ENCODE results near the gene LGALS3BP. TPM values are rescaled to one million over a fixed set of nuclear protein-coding genes. Genes with fewer than 3 reads are reported as not detected.
A peak's percentile ranks its signal among the peaks of the same experiment; 100 is the strongest.

LGALS3BP gene
- total RNA-seq, 4 donors from 2014 or later, result 172 to 414 (median 262) TPM

DNA sequence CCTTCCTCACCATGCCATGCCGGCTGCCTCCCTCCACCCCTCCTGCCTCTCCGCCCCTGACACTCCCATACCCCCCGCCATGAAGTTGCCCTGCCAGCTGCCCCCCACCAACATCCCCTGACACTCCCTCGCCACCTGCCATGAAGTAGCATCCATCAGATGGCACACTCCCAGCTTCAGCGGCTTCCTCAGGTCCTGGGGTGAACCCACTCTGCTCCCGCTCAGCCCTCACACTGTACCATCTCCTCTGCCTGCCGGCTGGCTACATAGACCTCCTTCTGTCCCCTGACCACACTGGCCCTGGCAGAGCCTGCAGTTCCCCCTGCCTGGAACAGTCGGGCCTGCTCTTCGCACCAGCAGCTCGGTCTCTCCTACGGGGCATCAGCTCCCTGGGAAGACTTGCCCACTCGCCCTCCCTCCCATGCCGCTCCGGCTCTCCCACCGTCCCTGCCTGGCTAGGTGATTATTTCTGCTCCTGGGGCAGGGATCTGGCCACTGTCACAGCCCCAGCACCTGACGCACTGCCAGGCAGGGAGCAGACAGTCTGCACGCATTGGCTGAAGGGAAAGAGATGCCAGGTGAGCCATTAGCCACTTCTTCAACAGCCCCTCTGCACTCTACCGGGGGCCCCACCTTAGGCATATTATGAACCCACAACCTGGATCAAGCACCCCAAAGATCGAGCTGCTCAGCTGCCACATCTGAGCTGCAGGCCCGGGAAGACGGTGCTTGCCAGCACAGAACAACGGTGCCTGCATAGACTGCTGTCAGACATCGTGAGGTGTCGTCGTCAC, 20.9 kb upstream of the LGALS3BP start:
- 93 to 94% methylated on average over 22 to 23 of the region's 25 CpGs for WGBS, 2 donors
- no peaks in the 10 kb centered on the region for H3K9me3 ChIP-seq
- H3K27me3 ChIP-seq, result no peaks in the 10 kb centered on the region
- DNase-seq, result no peak
- no peak overlapping the region for H3K27ac ChIP-seq
- intact Hi-C loops (cut with DNase I), result no loop called here
- no peak overlapping the region for H3K4me3 ChIP-seq
- peaks cover 10 to 78% (median 16%) of the 10 kb centered on the region in 3 donors for H3K36me3 ChIP-seq
- H3K4me1 ChIP-seq, result peaks cover 19 to 44% (median 35%) of the 10 kb centered on the region in 3 donors
- TF ChIP-seq, protein P1, sequence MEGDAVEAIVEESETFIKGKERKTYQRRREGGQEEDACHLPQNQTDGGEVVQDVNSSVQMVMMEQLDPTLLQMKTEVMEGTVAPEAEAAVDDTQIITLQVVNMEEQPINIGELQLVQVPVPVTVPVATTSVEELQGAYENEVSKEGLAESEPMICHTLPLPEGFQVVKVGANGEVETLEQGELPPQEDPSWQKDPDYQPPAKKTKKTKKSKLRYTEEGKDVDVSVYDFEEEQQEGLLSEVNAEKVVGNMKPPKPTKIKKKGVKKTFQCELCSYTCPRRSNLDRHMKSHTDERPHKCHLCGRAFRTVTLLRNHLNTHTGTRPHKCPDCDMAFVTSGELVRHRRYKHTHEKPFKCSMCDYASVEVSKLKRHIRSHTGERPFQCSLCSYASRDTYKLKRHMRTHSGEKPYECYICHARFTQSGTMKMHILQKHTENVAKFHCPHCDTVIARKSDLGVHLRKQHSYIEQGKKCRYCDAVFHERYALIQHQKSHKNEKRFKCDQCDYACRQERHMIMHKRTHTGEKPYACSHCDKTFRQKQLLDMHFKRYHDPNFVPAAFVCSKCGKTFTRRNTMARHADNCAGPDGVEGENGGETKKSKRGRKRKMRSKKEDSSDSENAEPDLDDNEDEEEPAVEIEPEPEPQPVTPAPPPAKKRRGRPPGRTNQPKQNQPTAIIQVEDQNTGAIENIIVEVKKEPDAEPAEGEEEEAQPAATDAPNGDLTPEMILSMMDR (IDR thresholded peaks at IDR 0.05), result no peak
- TF ChIP-seq POLR2A (IDR thresholded peaks at IDR 0.05), result no peak

GRCh38 chr17:78999947-79000395, 20.2 kb upstream of the LGALS3BP start:
- no peaks in the 10 kb centered on the region for H3K27me3 ChIP-seq
- no peak for TF ChIP-seq POLR2A (IDR thresholded peaks at IDR 0.05)
- TF ChIP-seq, protein P1 (IDR thresholded peaks at IDR 0.05), result no peak
- no peak for DNase-seq
- no peak overlapping the region for H3K27ac ChIP-seq
- intact Hi-C loops (cut with DNase I), result no loop called here
- H3K4me3 ChIP-seq, result no peak overlapping the region
- peaks cover 10 to 85% (median 20%) of the 10 kb centered on the region in 3 donors for H3K36me3 ChIP-seq
- peaks cover 14 to 40% (median 33%) of the 10 kb centered on the region in 3 donors for H3K4me1 ChIP-seq
- WGBS, 2 donors, result 94 to 98% methylated on average over 12 of the region's 12 CpGs
- no peaks in the 10 kb centered on the region for H3K9me3 ChIP-seq

DNA sequence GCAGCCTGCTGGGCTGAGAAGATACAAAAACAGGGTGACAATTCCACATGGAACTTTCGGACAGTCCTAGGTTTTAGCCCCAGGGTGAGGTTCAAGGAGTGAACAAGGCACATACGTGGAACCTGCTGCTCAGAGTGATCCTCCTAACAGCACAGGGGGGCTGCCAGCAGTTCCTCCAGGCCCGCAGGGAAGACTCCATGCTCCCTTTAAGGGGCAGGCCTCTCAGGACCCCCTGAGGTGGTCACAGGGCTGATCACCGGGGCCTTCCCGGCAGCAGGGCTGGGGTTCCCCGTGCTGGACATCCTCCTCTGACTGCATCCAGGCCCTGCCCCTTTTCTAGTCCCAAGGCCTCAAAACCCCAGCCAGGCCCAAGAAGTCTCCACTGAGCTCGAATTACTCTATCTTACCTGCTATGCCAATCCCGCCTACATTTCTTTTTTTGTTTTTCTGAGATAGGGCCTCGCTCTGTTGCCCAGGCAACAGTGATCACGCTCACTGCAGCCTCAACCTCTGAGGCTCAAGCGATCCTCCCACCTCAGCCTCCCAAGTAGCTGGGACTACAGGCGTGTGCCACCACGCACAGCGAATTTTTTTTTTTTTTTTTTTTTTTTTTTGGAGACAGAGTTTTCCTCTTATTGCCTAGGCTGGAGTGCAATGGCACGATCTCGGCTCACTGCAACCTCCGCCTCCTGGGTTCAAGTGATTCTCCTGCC, 19.5 kb upstream of the LGALS3BP start:
- Histone ChIP-seq H3K4me3 (no peak overlapping the region), H3K4me1 (peaks cover 14 to 39% (median 33%) of the 10 kb centered on the region in 3 donors), H3K9me3 (no peaks in the 10 kb centered on the region), H3K27ac (peak overlapping the region; percentile 29 to 67 (median 56)), H3K27me3 (no peaks in the 10 kb centered on the region), H3K36me3 (peaks cover 13 to 92% (median 20%) of the 10 kb centered on the region in 3 donors)
- no peak for DNase-seq
- intact Hi-C loops (cut with DNase I), result no loop called here
- no peak for TF ChIP-seq POLR2A (IDR thresholded peaks at IDR 0.05)
- TF ChIP-seq, protein P1 (IDR thresholded peaks at IDR 0.05), result no peak
- 89 to 95% methylated on average over 11 to 17 of the region's 17 CpGs for WGBS, 2 donors

- peak overlapping the region in 3 of 4 donors; percentile 45 to 67 (median 66) for H3K27ac ChIP-seq
- no peak overlapping the region for H3K4me3 ChIP-seq
- no peak for DNase-seq
- peaks cover 14 to 39% (median 29%) of the 10 kb centered on the region in 3 donors for H3K4me1 ChIP-seq
- H3K27me3 ChIP-seq, result no peaks in the 10 kb centered on the region
- TF ChIP-seq POLR2A (IDR thresholded peaks at IDR 0.05), result no peak
- TF ChIP-seq, protein P1 (IDR thresholded peaks at IDR 0.05), result peak in 1 of 6 experiments; percentile 18
- no peaks in the 10 kb centered on the region for H3K9me3 ChIP-seq
- peaks cover 20 to 97% (median 20%) of the 10 kb centered on the region in 3 donors for H3K36me3 ChIP-seq
- 54 to 80% methylated on average over 3 to 12 of the region's 28 CpGs for WGBS, 2 donors
- intact Hi-C loops (cut with DNase I), result no loop called here
Observed at GRCh38 chr17:78998311-78999055, 18.8 kb upstream of the LGALS3BP start.

Data from esophagus squamous epithelium (tissue), 5 donors.